ENCODE measurements around the gene PRR7. TPM values are rescaled to one million over a fixed set of nuclear protein-coding genes. Genes with fewer than 3 reads are reported as not detected.

PRR7 gene
- polyA plus RNA-seq (ENCODE audit: low read depth in 6 of 6) = 10 to 100 TPM; 16.2 to 39.5 (median 25.7) TPM

- DNase-seq = peak; percentile 79
- H3K4me1 Mint-ChIP-seq = peaks cover 40 to 47% (median 47%) of the 10 kb centered on the region in 3 donors
- no peaks in the 10 kb centered on the region for H3K9me3 Mint-ChIP-seq
- no peaks in the 10 kb centered on the region for H3K36me3 Mint-ChIP-seq
- H3K4me3 Mint-ChIP-seq = peak within 1 kb of the TSS; percentile 75 to 93 (median 87)
- peak within 1 kb of the TSS; percentile 93 to 99 (median 96) for H3K27ac Mint-ChIP-seq
- H3K27me3 Mint-ChIP-seq = no peaks in the 10 kb centered on the region
- peak; percentile 62 to 69 for ATAC-seq (ENCODE audit: low read depth in 2 of 2)
Observed at GRCh38 chr5:177446200-177447065, at the start of gene PRR7. Gene PRR7 (plus strand): TSS chr5:177446814. CDS start chr5:177455068, 8,254 bp downstream.

- no peak overlapping the region for H3K27ac Mint-ChIP-seq
- DNase-seq (no peak), ATAC-seq (ENCODE audit: low read depth in 2 of 2) (no peak)
- peaks cover 14 to 19% (median 16%) of the 10 kb centered on the region in 3 donors for H3K4me1 Mint-ChIP-seq
- H3K4me3 Mint-ChIP-seq = no peak overlapping the region
- H3K27me3 Mint-ChIP-seq = peaks cover 18 to 37% (median 22%) of the 10 kb centered on the region in 3 donors
- H3K9me3 Mint-ChIP-seq = no peaks in the 10 kb centered on the region
- H3K36me3 Mint-ChIP-seq = no peaks in the 10 kb centered on the region
Observed at GRCh38 chr5:177397875-177398390, 48.7 kb upstream of the PRR7 start.

- no peak for DNase-seq
Observed at GRCh38 chr5:177399997-177400868, 46.4 kb upstream of the PRR7 start, which contains the start of gene PFN3. Gene PFN3 (minus strand): TSS chr5:177400661. CDS start chr5:177400576, 85 bp downstream.

GRCh38 chr5:177402271-177403043, 44.2 kb upstream of the PRR7 start:
- peak in 1 of 2 donors; percentile 8 for ATAC-seq (ENCODE audit: low read depth in 2 of 2)

More at GRCh38 chr5:177399997-177400868, 46.4 kb upstream of the PRR7 start, which contains the start of gene PFN3:
- Mint-ChIP-seq H3K27me3 (peaks cover 16 to 44% (median 18%) of the 10 kb centered on the region in 3 donors), H3K36me3 (no peaks in the 10 kb centered on the region), H3K27ac (peak within 1 kb of the TSS in 1 of 6 donors; percentile 19), H3K9me3 (no peaks in the 10 kb centered on the region), H3K4me1 (peaks cover 24 to 30% (median 30%) of the 10 kb centered on the region in 3 donors), H3K4me3 (no peak within 1 kb of the TSS)
- ATAC-seq (ENCODE audit: low read depth in 2 of 2) = no peak

GRCh38 chr5:177403102-177403791, 43.4 kb upstream of the PRR7 start:
- Mint-ChIP-seq H3K27me3 (peaks cover 8 to 35% (median 14%) of the 10 kb centered on the region in 3 donors), H3K27ac (peak overlapping the region; percentile 78 to 88 (median 81)), H3K9me3 (no peaks in the 10 kb centered on the region), H3K4me3 (peak overlapping the region; percentile 67 to 91 (median 84)), H3K4me1 (peaks cover 32 to 47% (median 46%) of the 10 kb centered on the region in 3 donors), H3K36me3 (no peaks in the 10 kb centered on the region)
- ATAC-seq (ENCODE audit: low read depth in 2 of 2) (peak; percentile 19 to 21), DNase-seq (peak; percentile 57)

More at GRCh38 chr5:177402271-177403043, 44.2 kb upstream of the PRR7 start:
- peak; percentile 37 for DNase-seq
- Mint-ChIP-seq H3K9me3 (no peaks in the 10 kb centered on the region), H3K36me3 (no peaks in the 10 kb centered on the region), H3K27ac (peak overlapping the region; percentile 50 to 88 (median 80)), H3K4me3 (peak overlapping the region; percentile 67 to 91 (median 82)), H3K27me3 (peaks cover 11 to 36% (median 14%) of the 10 kb centered on the region in 3 donors), H3K4me1 (peaks cover 32 to 47% (median 46%) of the 10 kb centered on the region in 3 donors)

- ATAC-seq (ENCODE audit: low read depth in 2 of 2) (peak; percentile 76 to 79), DNase-seq (peak; percentile 84)
- Mint-ChIP-seq H3K4me3 (peak overlapping the region; percentile 67 to 91 (median 84)), H3K9me3 (no peaks in the 10 kb centered on the region), H3K36me3 (no peaks in the 10 kb centered on the region), H3K4me1 (peaks cover 32 to 47% (median 46%) of the 10 kb centered on the region in 3 donors), H3K27me3 (peaks cover 8 to 30% (median 10%) of the 10 kb centered on the region in 3 donors), H3K27ac (peak overlapping the region in 4 of 6 donors; percentile 51 to 83 (median 77))
Observed at GRCh38 chr5:177403792-177404640, 42.6 kb upstream of the PRR7 start.

- Mint-ChIP-seq H3K27me3 (peaks cover 8 to 25% (median 10%) of the 10 kb centered on the region in 3 donors), H3K36me3 (no peaks in the 10 kb centered on the region), H3K4me1 (peaks cover 32 to 47% (median 46%) of the 10 kb centered on the region in 3 donors), H3K4me3 (peak overlapping the region; percentile 67 to 90 (median 80)), H3K9me3 (no peaks in the 10 kb centered on the region), H3K27ac (peak overlapping the region in 5 of 6 donors; percentile 21 to 83 (median 62))
- DNase-seq = no peak
- no peak for ATAC-seq (ENCODE audit: low read depth in 2 of 2)
Observed at GRCh38 chr5:177404641-177405179, 41.9 kb upstream of the PRR7 start.

GRCh38 chr5:177405312-177405711, 41.3 kb upstream of the PRR7 start:
- ATAC-seq (ENCODE audit: low read depth in 2 of 2) (no peak), DNase-seq (no peak)
- Mint-ChIP-seq H3K27me3 (peaks cover 8 to 25% (median 10%) of the 10 kb centered on the region in 3 donors), H3K27ac (peak overlapping the region in 5 of 6 donors; percentile 79 to 91 (median 85)), H3K9me3 (no peaks in the 10 kb centered on the region), H3K4me1 (peaks cover 32 to 47% (median 46%) of the 10 kb centered on the region in 3 donors), H3K4me3 (peak overlapping the region; percentile 57 to 80 (median 70)), H3K36me3 (no peaks in the 10 kb centered on the region)

GRCh38 chr5:177405805-177406204, 40.8 kb upstream of the PRR7 start:
- peak; percentile 46 to 51 for ATAC-seq (ENCODE audit: low read depth in 2 of 2)
- Mint-ChIP-seq H3K27me3 (peaks cover 8 to 25% (median 10%) of the 10 kb centered on the region in 3 donors), H3K9me3 (no peaks in the 10 kb centered on the region), H3K27ac (peak overlapping the region; percentile 33 to 91 (median 85)), H3K4me3 (peak overlapping the region; percentile 57 to 80 (median 66)), H3K4me1 (peaks cover 32 to 47% (median 46%) of the 10 kb centered on the region in 3 donors), H3K36me3 (no peaks in the 10 kb centered on the region)
- DNase-seq = peak; percentile 64

- H3K4me3 Mint-ChIP-seq = peak within 1 kb of the TSS in 1 of 8 donors; percentile 63
- no peak for ATAC-seq (ENCODE audit: low read depth in 2 of 2)
Observed at GRCh38 chr5:177409043-177409801, 37.4 kb upstream of the PRR7 start, which contains the start of gene F12. Gene F12 (minus strand): TSS chr5:177409564. CDS start chr5:177409527, 37 bp downstream.

More at GRCh38 chr5:177409043-177409801, 37.4 kb upstream of the PRR7 start, which contains the start of gene F12:
- no peak for DNase-seq
- Mint-ChIP-seq H3K27ac (peak within 1 kb of the TSS in 2 of 6 donors; percentile 20 to 24), H3K9me3 (no peaks in the 10 kb centered on the region), H3K36me3 (no peaks in the 10 kb centered on the region), H3K27me3 (no peaks in the 10 kb centered on the region), H3K4me1 (peaks cover 18 to 31% (median 25%) of the 10 kb centered on the region in 3 donors)
